ENCODE results near the gene DLG2.

The DLG2 gene

DNA sequence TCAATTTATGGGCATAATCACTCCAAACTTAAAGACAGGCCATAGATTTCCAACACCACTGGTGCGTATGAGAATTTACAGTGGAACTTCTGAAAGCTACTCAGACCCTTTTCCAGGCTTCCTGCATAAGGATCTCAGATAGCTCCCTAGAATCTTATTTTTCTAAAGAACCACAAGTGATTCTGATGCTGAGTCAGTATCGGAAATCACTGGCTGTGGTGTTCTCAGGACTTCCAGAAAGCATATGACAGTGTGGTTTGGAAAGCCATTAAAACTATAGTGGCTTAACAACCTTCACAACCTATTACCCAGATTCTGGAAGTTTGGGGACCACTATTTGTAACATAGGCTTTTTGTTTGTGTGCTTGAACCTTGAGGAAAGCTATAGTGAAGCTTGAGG lies 756.0 kb downstream of the DLG2 start:
- DNase-seq (ENCODE audit: low read depth) = no peak
- H3K4me3 ChIP-seq (ENCODE audit: low read depth, low read length) = no peak overlapping the region
- TF ChIP-seq, protein P1, sequence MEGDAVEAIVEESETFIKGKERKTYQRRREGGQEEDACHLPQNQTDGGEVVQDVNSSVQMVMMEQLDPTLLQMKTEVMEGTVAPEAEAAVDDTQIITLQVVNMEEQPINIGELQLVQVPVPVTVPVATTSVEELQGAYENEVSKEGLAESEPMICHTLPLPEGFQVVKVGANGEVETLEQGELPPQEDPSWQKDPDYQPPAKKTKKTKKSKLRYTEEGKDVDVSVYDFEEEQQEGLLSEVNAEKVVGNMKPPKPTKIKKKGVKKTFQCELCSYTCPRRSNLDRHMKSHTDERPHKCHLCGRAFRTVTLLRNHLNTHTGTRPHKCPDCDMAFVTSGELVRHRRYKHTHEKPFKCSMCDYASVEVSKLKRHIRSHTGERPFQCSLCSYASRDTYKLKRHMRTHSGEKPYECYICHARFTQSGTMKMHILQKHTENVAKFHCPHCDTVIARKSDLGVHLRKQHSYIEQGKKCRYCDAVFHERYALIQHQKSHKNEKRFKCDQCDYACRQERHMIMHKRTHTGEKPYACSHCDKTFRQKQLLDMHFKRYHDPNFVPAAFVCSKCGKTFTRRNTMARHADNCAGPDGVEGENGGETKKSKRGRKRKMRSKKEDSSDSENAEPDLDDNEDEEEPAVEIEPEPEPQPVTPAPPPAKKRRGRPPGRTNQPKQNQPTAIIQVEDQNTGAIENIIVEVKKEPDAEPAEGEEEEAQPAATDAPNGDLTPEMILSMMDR (IDR thresholded peaks at IDR 0.05; ENCODE audit: low read depth, low read length, missing control alignments) = no peak

DNA sequence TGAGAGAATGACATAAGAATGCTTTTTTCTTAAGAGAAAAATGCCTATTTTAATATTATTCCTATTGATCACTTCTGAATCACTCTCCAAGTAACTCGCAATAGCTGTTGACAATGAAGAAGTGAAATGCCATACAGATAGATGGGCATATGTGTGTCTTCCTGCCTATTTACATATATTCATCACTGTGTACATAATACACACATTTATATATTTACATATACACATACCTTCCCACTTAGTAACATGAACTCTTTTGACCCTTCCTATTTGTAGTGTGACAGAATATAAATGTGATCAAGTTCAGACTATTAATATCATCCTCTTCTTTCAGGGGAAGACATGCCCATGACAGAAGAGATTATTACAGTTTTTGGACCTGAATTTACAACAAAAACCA lies 756.7 kb downstream of the DLG2 start:
- TF ChIP-seq, protein P1 (IDR thresholded peaks at IDR 0.05; ENCODE audit: low read depth, low read length, missing control alignments) = no peak
- no peak for DNase-seq (ENCODE audit: low read depth)
- no peak overlapping the region for H3K4me3 ChIP-seq (ENCODE audit: low read depth, low read length)

DNA sequence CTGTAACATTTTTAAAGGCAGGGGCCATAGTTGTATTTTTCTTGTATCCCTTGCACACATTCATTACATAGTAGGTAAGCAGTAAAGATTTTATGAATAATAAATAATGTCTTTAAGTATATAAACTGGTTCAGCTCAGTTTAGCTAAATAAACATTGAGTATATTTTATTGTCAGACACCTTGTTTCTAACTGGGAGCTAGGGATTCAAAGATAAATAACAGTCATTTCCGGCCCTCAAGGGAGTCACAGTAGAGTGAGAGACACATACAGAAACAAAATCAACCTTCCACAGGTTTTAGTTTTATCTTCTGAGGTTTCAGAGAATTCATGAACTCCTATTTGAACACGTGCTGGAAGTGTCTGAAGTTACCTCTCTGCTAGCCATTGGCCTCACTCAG lies 760.2 kb downstream of the DLG2 start:
- TF ChIP-seq, protein P1 (IDR thresholded peaks at IDR 0.05; ENCODE audit: low read depth, low read length, missing control alignments) = no peak
- no peak overlapping the region for H3K4me3 ChIP-seq (ENCODE audit: low read depth, low read length)
- no peak for DNase-seq (ENCODE audit: low read depth)

DNA sequence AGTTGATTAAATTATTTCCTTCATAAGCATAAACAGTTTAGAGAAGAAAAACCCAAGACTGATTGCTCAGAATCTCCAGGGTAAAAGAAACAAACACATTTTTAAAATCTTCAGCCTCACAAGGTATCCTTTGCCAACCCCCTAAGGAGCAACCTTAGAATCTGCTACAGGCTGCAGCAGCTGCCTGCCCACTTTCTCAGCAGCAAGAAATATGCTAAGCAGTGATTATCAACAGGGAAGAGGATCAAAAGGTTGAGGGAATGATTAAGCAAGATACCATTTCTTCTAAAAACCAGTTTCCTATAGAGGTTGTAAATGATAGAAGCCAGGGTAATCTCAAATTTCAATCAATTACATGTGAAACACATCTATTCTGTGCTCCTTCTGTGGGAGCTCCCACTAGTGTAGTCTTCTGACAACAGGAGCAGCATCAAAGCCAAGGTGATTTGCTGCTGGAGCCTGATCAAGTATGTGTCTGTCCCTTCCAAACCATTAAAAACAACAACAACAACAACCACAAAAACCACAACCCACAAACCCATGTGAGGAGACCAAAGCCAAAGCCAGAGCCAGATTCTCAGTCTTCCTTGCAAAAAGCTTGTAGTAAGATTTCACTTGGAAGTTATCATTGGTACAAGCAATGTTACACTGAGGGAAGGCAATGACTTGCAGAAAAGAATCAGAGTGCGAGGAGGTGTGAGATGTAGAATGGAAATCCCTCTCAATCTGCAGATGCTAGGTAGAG lies 761.2 kb downstream of the DLG2 start:
- TF ChIP-seq, protein P1 (IDR thresholded peaks at IDR 0.05; ENCODE audit: low read depth, low read length, missing control alignments) = no peak
- H3K4me3 ChIP-seq (ENCODE audit: low read depth, low read length) = no peak overlapping the region
- no peak for DNase-seq (ENCODE audit: low read depth)

DNA sequence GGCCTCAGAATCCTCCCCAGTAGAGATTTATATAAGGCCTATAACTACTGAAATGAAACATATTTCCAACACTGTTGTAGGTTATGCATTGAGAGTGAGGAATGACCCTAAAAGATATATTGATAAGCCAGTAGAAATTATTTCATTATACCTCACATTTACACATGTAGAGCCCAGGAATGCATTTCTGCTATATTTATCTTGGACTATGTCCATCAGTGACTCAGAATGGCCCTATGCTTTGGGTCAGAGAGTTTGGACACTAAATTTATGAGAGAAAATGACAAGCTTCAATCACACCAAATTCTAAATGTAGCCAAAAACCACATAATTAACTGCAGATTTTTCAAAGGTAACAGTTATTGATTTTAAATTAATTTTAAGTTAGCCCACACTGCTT lies 761.9 kb downstream of the DLG2 start:
- H3K4me3 ChIP-seq (ENCODE audit: low read depth, low read length) = no peak overlapping the region
- DNase-seq (ENCODE audit: low read depth) = no peak
- TF ChIP-seq, protein P1 (IDR thresholded peaks at IDR 0.05; ENCODE audit: low read depth, low read length, missing control alignments) = no peak

DNA sequence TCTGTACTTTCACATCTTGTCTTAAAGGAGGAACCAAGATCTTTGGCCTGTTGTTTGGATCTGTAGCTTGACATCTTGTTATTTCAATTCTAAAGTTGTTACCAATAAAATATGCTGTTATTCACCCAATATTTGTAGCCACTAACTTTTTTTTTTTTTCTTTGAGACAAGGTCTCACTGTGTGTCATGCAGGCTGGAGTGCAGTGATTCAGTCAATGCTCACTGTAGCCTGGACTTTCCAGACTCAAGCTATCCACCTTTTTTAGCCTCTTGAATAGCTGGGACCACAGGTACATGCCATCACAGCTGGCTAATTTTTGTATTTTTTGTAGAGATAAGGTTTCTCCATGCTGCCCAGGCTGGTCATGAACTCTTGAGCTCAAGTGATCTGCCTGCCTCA lies 769.4 kb downstream of the DLG2 start:
- no peak for DNase-seq (ENCODE audit: low read depth)
- no peak overlapping the region for H3K4me3 ChIP-seq (ENCODE audit: low read depth, low read length)

More for the DNA sequence above, 769.4 kb downstream of the DLG2 start:
- TF ChIP-seq, protein P1 (IDR thresholded peaks at IDR 0.05; ENCODE audit: low read depth, low read length, missing control alignments) = no peak

Data from GM12864 (cell line).